Caco-2 (cell line): ENCODE results near the gene NDUFB10. TPM values are rescaled to one million over a fixed set of nuclear protein-coding genes. Genes with fewer than 3 reads are reported as not detected.

Source experiments
- BruUV-seq: library from RNA; stranded (reverse); fragments of 400-500 nt; replicated peaks from 2 replicates; lab custom pipeline; 2021; lab: Mats Ljungman, UMichigan
- CTCF ChIA-PET: fragments of 300-600 bp; sonication (Branson Sonifier 250); formaldehyde crosslinking; loops from one replicate; lab custom pipeline; 2022; ENCODE audit warnings: antibody characterized with exemption; lab: Charles Lee
- POLR2A ChIA-PET: fragments of 300-600 bp; sonication (Branson Sonifier 250); formaldehyde crosslinking; loops from one replicate; lab custom pipeline; 2022; ENCODE audit warnings: antibody characterized with exemption; lab: Charles Lee
- DNase-seq, 2 experiments: peaks; one replicate each; pipeline versions ENCODE4 v3.0.0 to v3.0.0-alpha.2; 2020 to 2022
- H3K27me3 ChIP-seq: replicated peaks from 2 replicates; pipeline ENCODE4 v1.6.0; 2011; ENCODE audit warnings: low read length; ENCODE audit not compliant: control insufficient read depth, insufficient read depth
- H3K36me3 ChIP-seq: 2 replicates; pipeline ENCODE4 v1.5.1; 2011; ENCODE audit warnings: low read length; ENCODE audit not compliant: control insufficient read depth, insufficient read depth
- H3K4me1 ChIP-seq: fragments of 250-450 bp; sonication (Bioruptor Pico); 2 replicates; pipeline ENCODE4 v1.5.1; 2020; ENCODE audit warnings: mild to moderate bottlenecking
- H3K4me3 ChIP-seq: 2 replicates; pipeline ENCODE4 v1.5.1; 2011; ENCODE audit warnings: low read depth, mild to moderate bottlenecking, control low read depth, low read length
- H3K9me3 ChIP-seq: fragments of 250-450 bp; sonication (Bioruptor Pico); 2 replicates; pipeline ENCODE4 v1.5.1; 2020; ENCODE audit warnings: mild to moderate bottlenecking, moderate library complexity
- H3K27ac Mint-ChIP-seq: one replicate; pipeline ENCODE4 v1.8.0; 2022; ENCODE audit warnings: mixed read lengths; ENCODE audit not compliant: unreplicated experiment
- H3K27me3 Mint-ChIP-seq: one replicate; pipeline ENCODE4 v1.8.0; 2022; ENCODE audit warnings: mixed read lengths; ENCODE audit not compliant: insufficient read depth, unreplicated experiment
- H3K36me3 Mint-ChIP-seq: one replicate; pipeline ENCODE4 v1.8.0; 2022; ENCODE audit warnings: mild to moderate bottlenecking, mixed read lengths; ENCODE audit not compliant: insufficient read depth, unreplicated experiment
- H3K4me1 Mint-ChIP-seq: one replicate; pipeline ENCODE4 v1.8.0; 2022; ENCODE audit warnings: low read depth, mixed read lengths; ENCODE audit not compliant: unreplicated experiment
- H3K4me3 Mint-ChIP-seq: one replicate; pipeline ENCODE4 v1.8.0; 2022; ENCODE audit warnings: mild to moderate bottlenecking, moderate library complexity, mixed read lengths; ENCODE audit not compliant: unreplicated experiment
- H3K9me3 Mint-ChIP-seq: one replicate; pipeline ENCODE4 v1.8.0; 2022; ENCODE audit warnings: mixed read lengths; ENCODE audit not compliant: unreplicated experiment
- CTCF ChIP-seq, 2 experiments: fragments of 200-600 bp in 1 of 2; IDR thresholded peaks; 1 replicate in 1 of 2; 2 replicates in 1 of 2; pipeline versions ENCODE4 v1.5.1 to v1.8.0; 2011 to 2022; ENCODE audit warnings: antibody characterized with exemption in 1 of 2, control low read depth in 1 of 2, inconsistent platforms in 1 of 2, low read depth in 1 of 2, low read length in 1 of 2, mild to moderate bottlenecking in 1 of 2, moderate library complexity in 1 of 2; ENCODE audit not compliant: insufficient read depth in 1 of 2, severe bottlenecking in 1 of 2, unreplicated experiment in 1 of 2
- intact Hi-C: fragments of 100-400 bp; cut with micrococcal nuclease; formaldehyde crosslinking; loops from one replicate; pipeline ENCODE4 v1.10.0; 2022; ENCODE audit not compliant: unreplicated experiment
- total RNA-seq: library from RNA; stranded (reverse); gene quantifications from 2 replicates; pipeline ENCODE4 v1.2.3, GENCODE V29; 2022

The NDUFB10 gene
- total RNA-seq, 1 experiment from 2014 or later = 128 TPM

- DNase-seq = no peak
- intact Hi-C loops = no loop called here
- POLR2A ChIA-PET = no interaction called here
- no TSS peak for BruUV-seq
- no peak overlapping the region for H3K27ac Mint-ChIP-seq
- H3K4me3 Mint-ChIP-seq = no peak overlapping the region
- peaks cover 6% of the 10 kb centered on the region; the same call in 1 of the 2 replicates for H3K4me1 ChIP-seq
- no peaks in the 10 kb centered on the region; the same call in 1 of the 2 replicates for H3K36me3 ChIP-seq
- no peaks in the 10 kb centered on the region for H3K9me3 Mint-ChIP-seq
- H3K4me3 ChIP-seq = no peak overlapping the region
- peaks cover 7% of the 10 kb centered on the region for H3K4me1 Mint-ChIP-seq
- H3K9me3 ChIP-seq = no peaks in the 10 kb centered on the region
- TF ChIP-seq CTCF (IDR thresholded peaks at IDR 0.05; ENCODE audit: insufficient read depth in 1 of 2, low read depth in 1 of 2, low read length in 1 of 2, severe bottlenecking in 1 of 2, unreplicated experiment in 1 of 2) = no peak
- no peaks in the 10 kb centered on the region for H3K27me3 Mint-ChIP-seq
- H3K36me3 Mint-ChIP-seq = peaks cover 45% of the 10 kb centered on the region
- CTCF ChIA-PET = interaction anchor here (0.6 kb wide), 1 partner anchor 15 kb away, joined by 6 read pairs; the partner anchor contains the start of gene RPS2
- no peaks in the 10 kb centered on the region for H3K27me3 ChIP-seq
Measured at GRCh38 chr16:1979271-1980029, 20.1 kb downstream of the NDUFB10 start.

GRCh38 chr16:1980030-1980769, 20.9 kb downstream of the NDUFB10 start:
- ChIA-PET CTCF (interaction anchor here (1.5 kb wide), 1 partner anchor 23 kb away, joined by 3 read pairs; no protein-coding TSS in a partner anchor), POLR2A (interaction anchor here (0.5 kb wide), 1 partner anchor 110 kb away, joined by 5 read pairs; no protein-coding TSS in a partner anchor)
- peaks cover 7% of the 10 kb centered on the region for H3K4me1 Mint-ChIP-seq
- H3K27me3 ChIP-seq = no peaks in the 10 kb centered on the region
- H3K36me3 ChIP-seq = no peaks in the 10 kb centered on the region; the same call in 1 of the 2 replicates
- H3K4me3 ChIP-seq = no peak overlapping the region
- no TSS peak for BruUV-seq
- DNase-seq = no peak
- H3K9me3 ChIP-seq = no peaks in the 10 kb centered on the region
- peaks cover 46% of the 10 kb centered on the region for H3K36me3 Mint-ChIP-seq
- no peaks in the 10 kb centered on the region for H3K27me3 Mint-ChIP-seq
- intact Hi-C loops = no loop called here
- no peaks in the 10 kb centered on the region for H3K9me3 Mint-ChIP-seq
- no peak overlapping the region for H3K4me3 Mint-ChIP-seq
- no peak for TF ChIP-seq CTCF (IDR thresholded peaks at IDR 0.05; ENCODE audit: insufficient read depth in 1 of 2, low read depth in 1 of 2, low read length in 1 of 2, severe bottlenecking in 1 of 2, unreplicated experiment in 1 of 2)
- no peak overlapping the region for H3K27ac Mint-ChIP-seq
- peaks cover 10% of the 10 kb centered on the region for H3K4me1 ChIP-seq

- Mint-ChIP-seq H3K27me3 (no peaks in the 10 kb centered on the region), H3K4me1 (peaks cover 7% of the 10 kb centered on the region), H3K27ac (no peak overlapping the region), H3K36me3 (peaks cover 46% of the 10 kb centered on the region), H3K4me3 (no peak overlapping the region), H3K9me3 (no peaks in the 10 kb centered on the region)
- Histone ChIP-seq H3K27me3 (no peaks in the 10 kb centered on the region), H3K9me3 (no peaks in the 10 kb centered on the region), H3K4me1 (peaks cover 15% of the 10 kb centered on the region), H3K4me3 (no peak overlapping the region), H3K36me3 (no peaks in the 10 kb centered on the region; the same call in 1 of the 2 replicates)
- POLR2A ChIA-PET = interaction anchor here (0.5 to 0.7 kb wide), 2 partner anchors 9 to 110 kb away, joined by 3 to 5 read pairs; no protein-coding TSS in a partner anchor
- TF ChIP-seq CTCF (IDR thresholded peaks at IDR 0.05; ENCODE audit: insufficient read depth in 1 of 2, low read depth in 1 of 2, low read length in 1 of 2, severe bottlenecking in 1 of 2, unreplicated experiment in 1 of 2) = no peak
- no TSS peak for BruUV-seq
- CTCF ChIA-PET = interaction anchor here (1.5 kb wide), 1 partner anchor 22 kb away, joined by 3 read pairs; no protein-coding TSS in a partner anchor
- DNase-seq = no peak
- intact Hi-C loops = no loop called here
Measured at GRCh38 chr16:1980770-1981087, 21.4 kb downstream of the NDUFB10 start.
